CD4-positive, alpha-beta T cell (primary cell): ENCODE results near the gene BABAM2. TPM values are rescaled to one million over a fixed set of nuclear protein-coding genes. Genes with fewer than 3 reads are reported as not detected.

Experiments used
- ATAC-seq: fragments of 200-7000 bp; cut with Tn5 transposase; one replicate; pipeline ENCODE4 v1.10.0; 2022; ENCODE audit warnings: mild to moderate bottlenecking; ENCODE audit not compliant: poor library complexity
- CTCF ChIA-PET: fragments of 350-600 bp; sonication (Branson Sonifier 250); formaldehyde crosslinking; loops from one replicate; lab custom pipeline; 2021; ENCODE audit warnings: antibody characterized with exemption, inconsistent platforms; lab: Charles Lee
- POLR2A ChIA-PET: fragments of 350-600 bp; sonication (Branson Sonifier 250); formaldehyde crosslinking; loops from one replicate; lab custom pipeline; 2021; ENCODE audit warnings: antibody characterized with exemption, inconsistent platforms; lab: Charles Lee
- DNase-seq, 14 experiments: peaks; one replicate each; pipeline ENCODE4 v3.0.0-alpha.2; 2013 to 2020; ENCODE audit warnings: mixed read lengths in 2 of 14
- H3K27ac ChIP-seq, 2 donors: one replicate each; pipeline versions ENCODE4 v1.5.1 to v1.7.0; 2013; ENCODE audit warnings: low read length in 2 of 2, low read depth in 1 of 2, mild to moderate bottlenecking in 1 of 2
- H3K27me3 ChIP-seq, 2 experiments: 1 replicate in 1 of 2; 2 replicates in 1 of 2; pipeline versions ENCODE4 v1.6.1 to v1.7.0; 2013; ENCODE audit warnings: low read length in 2 of 2, control low read depth in 1 of 2, mild to moderate bottlenecking in 1 of 2, moderate library complexity in 1 of 2; ENCODE audit not compliant: insufficient read depth in 2 of 2, control insufficient read depth in 1 of 2
- H3K36me3 ChIP-seq: one replicate; pipeline ENCODE4 v1.6.1; 2013; ENCODE audit warnings: low read length, control low read depth; ENCODE audit not compliant: insufficient read depth
- H3K4me1 ChIP-seq: one replicate; pipeline ENCODE4 v1.6.1; 2013; ENCODE audit warnings: low read length, control low read depth; ENCODE audit not compliant: insufficient read depth
- H3K4me3 ChIP-seq: one replicate; pipeline ENCODE4 v1.5.1; 2013; ENCODE audit warnings: mild to moderate bottlenecking, low read length, moderate library complexity
- H3K9me3 ChIP-seq, 2 experiments: 1 replicate in 1 of 2; 2 replicates in 1 of 2; pipeline versions ENCODE4 v1.6.1 to v1.7.0; 2013; ENCODE audit warnings: low read length in 2 of 2, mild to moderate bottlenecking in 2 of 2, control low read depth in 1 of 2, moderate library complexity in 1 of 2; ENCODE audit not compliant: control insufficient read depth in 1 of 2, insufficient read depth in 1 of 2
- H3K27ac Mint-ChIP-seq: one replicate; pipeline ENCODE4 v1.8.0; 2020; ENCODE audit warnings: mixed read lengths
- H3K27me3 Mint-ChIP-seq: one replicate; pipeline ENCODE4 v1.8.0; 2021; ENCODE audit warnings: mixed read lengths
- H3K36me3 Mint-ChIP-seq: one replicate; pipeline ENCODE4 v1.8.0; 2021; ENCODE audit warnings: low read depth, mixed read lengths
- H3K4me1 Mint-ChIP-seq: one replicate; pipeline ENCODE4 v1.8.0; 2021; ENCODE audit warnings: low read depth, mixed read lengths
- H3K4me3 Mint-ChIP-seq: one replicate; pipeline ENCODE4 v1.8.0; 2020; ENCODE audit warnings: mild to moderate bottlenecking, mixed read lengths
- H3K9me3 Mint-ChIP-seq: one replicate; pipeline ENCODE4 v1.8.0; 2020; ENCODE audit warnings: mixed read lengths
- CTCF ChIP-seq: fragments of 200-600 bp; IDR thresholded peaks from one replicate; pipeline ENCODE4 v1.8.0; 2022; ENCODE audit warnings: antibody characterized with exemption, mild to moderate bottlenecking
- intact Hi-C, 2 experiments: fragments of 100-400 bp; cut with DNase I in 1 of 2; cut with micrococcal nuclease in 1 of 2; formaldehyde crosslinking; loops; one replicate each; pipeline versions ENCODE4 v1.15.1 to v1.9.0; 2023 to 2025; cut with DNase I, micrococcal nuclease
- total RNA-seq, 174 experiments: library from RNA in 2 of 174; stranded (reverse) in 2 of 174; gene quantifications; one replicate each; pipeline ENCODE4 v1.2.3 and lab custom pipeline; 2021 to 2026

The BABAM2 gene
- total RNA-seq, 2 experiments from 2014 or later: 29.2 to 32.8 TPM

GRCh38 chr2:27856386-27856785 lies 34.1 kb upstream of the BABAM2 start:
- Mint-ChIP-seq H3K9me3 (peaks cover 2% of the 10 kb centered on the region), H3K36me3 (peaks cover 12% of the 10 kb centered on the region), H3K27me3 (no peaks in the 10 kb centered on the region), H3K27ac (no peak overlapping the region), H3K4me1 (no peaks in the 10 kb centered on the region), H3K4me3 (no peak overlapping the region)
- ChIA-PET POLR2A (interaction anchor here (0.7 kb wide), 1 partner anchor 222 kb away, joined by 3 read pairs; no protein-coding TSS in a partner anchor), CTCF (no interaction called here)
- Histone ChIP-seq H3K27ac (no peak overlapping the region), H3K4me3 (no peak overlapping the region), H3K36me3 (no peaks in the 10 kb centered on the region), H3K27me3 (no peaks in the 10 kb centered on the region), H3K4me1 (no peaks in the 10 kb centered on the region), H3K9me3 (peaks cover 0 to 10% of the 10 kb centered on the region in 2 experiments)
- intact Hi-C loops: no loop called here
- no peak for TF ChIP-seq CTCF
- ATAC-seq: no peak
- no peak for DNase-seq

GRCh38 chr2:27856956-27857355 lies 33.6 kb upstream of the BABAM2 start:
- ATAC-seq: no peak
- H3K36me3 Mint-ChIP-seq: peaks cover 12% of the 10 kb centered on the region
- no peaks in the 10 kb centered on the region for H3K36me3 ChIP-seq
- no peak for TF ChIP-seq CTCF
- no peak overlapping the region for H3K4me3 Mint-ChIP-seq
- H3K27me3 Mint-ChIP-seq: no peaks in the 10 kb centered on the region
- no peak overlapping the region for H3K27ac ChIP-seq
- no peaks in the 10 kb centered on the region for H3K27me3 ChIP-seq
- intact Hi-C loops: no loop called here
- peaks cover 0 to 10% of the 10 kb centered on the region in 2 experiments for H3K9me3 ChIP-seq
- no peak overlapping the region for H3K27ac Mint-ChIP-seq
- ChIA-PET CTCF (no interaction called here), POLR2A (interaction anchor here (0.7 kb wide), 1 partner anchor 221 kb away, joined by 3 read pairs; no protein-coding TSS in a partner anchor)
- DNase-seq: no peak
- no peaks in the 10 kb centered on the region for H3K4me1 ChIP-seq
- no peaks in the 10 kb centered on the region for H3K4me1 Mint-ChIP-seq
- H3K9me3 Mint-ChIP-seq: peaks cover 2% of the 10 kb centered on the region
- no peak overlapping the region for H3K4me3 ChIP-seq

GRCh38 chr2:27857417-27858172 lies 32.9 kb upstream of the BABAM2 start:
- no peak overlapping the region for H3K4me3 Mint-ChIP-seq
- Histone ChIP-seq H3K36me3 (no peaks in the 10 kb centered on the region), H3K27ac (no peak overlapping the region), H3K27me3 (no peaks in the 10 kb centered on the region), H3K4me1 (no peaks in the 10 kb centered on the region), H3K4me3 (no peak overlapping the region), H3K9me3 (peaks cover 0 to 10% of the 10 kb centered on the region in 2 experiments)
- ATAC-seq (no peak), DNase-seq (no peak)
- peaks cover 12% of the 10 kb centered on the region for H3K36me3 Mint-ChIP-seq
- intact Hi-C loops: no loop called here
- H3K27ac Mint-ChIP-seq: no peak overlapping the region
- TF ChIP-seq CTCF: no peak
- H3K4me1 Mint-ChIP-seq: no peaks in the 10 kb centered on the region
- H3K9me3 Mint-ChIP-seq: peaks cover 2% of the 10 kb centered on the region
- H3K27me3 Mint-ChIP-seq: no peaks in the 10 kb centered on the region
- ChIA-PET POLR2A (no interaction called here), CTCF (no interaction called here)
